MM.1S (cell line): ENCODE data around the gene ZCCHC24.

Experiments used
- DNase-seq: peaks from one replicate; pipeline ENCODE4 v3.0.0-alpha.2; 2015
- H2AFZ ChIP-seq: fragments of 300-600 bp; sonication (generic); 2 replicates; pipeline ENCODE4 v1.6.0; 2016; ENCODE audit warnings: antibody characterized with exemption, low read length
- H3F3A ChIP-seq: fragments of 300-600 bp; sonication (generic); 2 replicates; pipeline ENCODE4 v1.6.1; 2016; ENCODE audit warnings: mild to moderate bottlenecking, antibody characterized with exemption, low read length, moderate library complexity, mixed read lengths; ENCODE audit not compliant: insufficient read depth
- H3K27ac ChIP-seq: fragments of 300-600 bp; sonication (generic); 2 replicates; pipeline ENCODE4 v1.5.1; 2016; ENCODE audit warnings: mild to moderate bottlenecking, low read length
- H3K27me3 ChIP-seq: fragments of 300-600 bp; sonication (generic); replicated peaks from 2 replicates; pipeline ENCODE4 v1.6.0; 2016; ENCODE audit warnings: low read length; ENCODE audit not compliant: insufficient read depth
- H3K36me3 ChIP-seq: fragments of 300-600 bp; sonication (generic); replicated peaks from 2 replicates; pipeline ENCODE4 v1.6.1; 2016; ENCODE audit warnings: mild to moderate bottlenecking, low read length, mixed read lengths; ENCODE audit not compliant: insufficient read depth
- H3K4me1 ChIP-seq: fragments of 300-600 bp; sonication (generic); 2 replicates; pipeline ENCODE4 v1.6.1; 2016; ENCODE audit warnings: low read length, mixed read lengths
- H3K4me2 ChIP-seq: fragments of 300-600 bp; sonication (generic); 2 replicates; pipeline ENCODE4 v1.6.0; 2016; ENCODE audit warnings: low read depth, low read length
- H3K4me3 ChIP-seq: fragments of 300-600 bp; sonication (generic); 2 replicates; pipeline ENCODE4 v1.5.1; 2016; ENCODE audit warnings: low read length, mixed read lengths
- H3K79me2 ChIP-seq: fragments of 300-600 bp; sonication (generic); 2 replicates; pipeline ENCODE4 v1.6.1; 2016; ENCODE audit warnings: mixed run types, low read length, mixed read lengths
- H3K9ac ChIP-seq: fragments of 300-600 bp; sonication (generic); 2 replicates; pipeline ENCODE4 v1.6.1; 2016; ENCODE audit warnings: low read length, mixed read lengths
- H3K9me2 ChIP-seq: fragments of 300-600 bp; sonication (generic); replicated peaks from 2 replicates; pipeline ENCODE4 v1.6.1; 2016; ENCODE audit warnings: mild to moderate bottlenecking, low read length, mixed read lengths; ENCODE audit not compliant: insufficient read depth
- H3K9me3 ChIP-seq: fragments of 300-600 bp; sonication (generic); replicated peaks from 2 replicates; pipeline ENCODE4 v1.6.1; 2016; ENCODE audit warnings: mild to moderate bottlenecking, low read length, mixed read lengths; ENCODE audit not compliant: insufficient read depth
- H4K20me1 ChIP-seq: fragments of 300-600 bp; sonication (generic); 2 replicates; pipeline ENCODE4 v1.6.1; 2016; ENCODE audit warnings: mild to moderate bottlenecking, low read length, moderate library complexity, mixed read lengths; ENCODE audit not compliant: insufficient read depth
- EZH2 ChIP-seq: fragments of 300-600 bp; sonication (generic); optimal IDR thresholded peaks from 2 replicates; pipeline ENCODE3; 2017; ENCODE audit warnings: low read depth, mild to moderate bottlenecking, antibody characterized with exemption, low read length, mixed read lengths
- EZH2phosphoT487 ChIP-seq: fragments of 300-600 bp; sonication (generic); IDR thresholded peaks from 2 replicates; pipeline ENCODE4 v1.6.1; 2018; ENCODE audit warnings: antibody characterized with exemption, low read length
- TF ChIP-seq, protein P1 (sequence below): fragments of 300-600 bp; sonication (generic); IDR thresholded peaks from 2 replicates; pipeline ENCODE4 v1.5.1; 2016; ENCODE audit warnings: antibody characterized with exemption, low read length, mixed read lengths

The ZCCHC24 gene

DNA sequence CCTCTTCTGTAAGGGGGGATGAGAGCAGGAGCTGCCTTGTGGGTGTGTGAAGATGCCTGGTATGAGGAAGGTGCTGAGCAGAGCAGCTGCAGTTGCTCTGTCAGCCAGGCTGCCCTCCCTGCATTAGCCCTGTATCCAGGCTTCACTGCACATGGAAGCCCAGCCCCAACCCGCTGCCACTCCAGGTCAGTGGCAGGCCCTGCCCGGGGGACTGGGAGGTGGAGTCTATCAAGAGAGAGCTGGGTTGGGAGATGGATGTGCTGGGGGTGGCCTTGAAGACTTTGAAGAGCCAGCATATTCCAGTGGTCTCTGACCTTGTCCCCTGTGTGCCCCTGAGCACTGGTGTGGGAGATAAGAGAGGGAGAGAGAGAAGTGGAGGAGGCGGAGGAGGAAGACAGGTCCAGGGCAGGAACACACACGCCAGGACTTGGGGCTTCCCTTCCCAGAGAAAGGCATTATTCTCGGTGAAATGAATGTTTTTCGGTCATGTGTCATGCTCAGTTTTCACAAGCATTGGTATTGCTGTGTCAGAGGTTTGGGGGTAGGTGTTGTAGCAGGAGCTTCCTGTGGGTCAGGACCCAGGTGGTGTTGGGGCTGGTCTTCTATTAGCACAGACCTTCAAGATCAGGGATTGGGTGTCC is 95.5 kb downstream of the ZCCHC24 start:
- Histone ChIP-seq H4K20me1 (peaks cover 36% of the 10 kb centered on the region), H3K9ac (no peak overlapping the region), H3K9me3 (no peaks in the 10 kb centered on the region), H2AFZ (no peak overlapping the region), H3K4me3 (0 out of 2 replicates have a peak overlapping the region, but pooled peaks have one; percentile 92), H3K4me2 (peak overlapping the region; percentile 91; the same call in 1 of the 2 replicates), H3K9me2 (no peaks in the 10 kb centered on the region), H3K27me3 (no peaks in the 10 kb centered on the region), H3K36me3 (peaks cover 48% of the 10 kb centered on the region), H3K79me2 (peaks cover 70% of the 10 kb centered on the region), H3F3A (peaks cover 19% of the 10 kb centered on the region), H3K27ac (no peak overlapping the region), H3K4me1 (peaks cover 40% of the 10 kb centered on the region)
- DNase-seq: no peak
- TF ChIP-seq EZH2: no peak

DNA sequence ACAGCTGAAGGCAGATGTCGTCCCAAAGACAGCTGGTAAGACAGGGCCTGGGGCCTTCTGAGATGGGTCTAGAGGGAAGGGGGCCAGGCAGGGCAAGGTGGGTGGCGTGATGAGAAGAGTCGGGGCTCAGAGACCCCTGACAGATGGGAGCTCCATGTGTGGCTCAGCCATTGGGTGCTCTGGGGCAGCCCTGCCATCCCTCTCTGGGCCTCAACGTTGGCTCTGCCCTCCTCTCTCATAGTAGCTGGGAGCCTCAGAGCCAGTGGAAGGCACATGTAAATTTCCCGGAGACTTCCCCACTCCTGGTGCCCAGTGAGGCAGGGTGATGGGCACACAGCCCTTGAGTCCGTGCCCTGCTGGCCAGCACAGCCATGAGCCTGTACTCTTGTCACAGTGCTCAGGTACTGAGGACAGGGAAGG is 96.3 kb downstream of the ZCCHC24 start:
- H3K36me3 ChIP-seq: peaks cover 43% of the 10 kb centered on the region
- no peak for DNase-seq
- H3K9me3 ChIP-seq: no peaks in the 10 kb centered on the region
- peak overlapping the region; percentile 98; the same call in 1 of the 2 replicates for H3K9ac ChIP-seq
- peak overlapping the region; percentile 92 for H3K4me3 ChIP-seq
- H3K9me2 ChIP-seq: no peaks in the 10 kb centered on the region
- no peak overlapping the region for H2AFZ ChIP-seq
- no peaks in the 10 kb centered on the region for H3K27me3 ChIP-seq
- H3K79me2 ChIP-seq: peaks cover 65% of the 10 kb centered on the region
- TF ChIP-seq EZH2phosphoT487 (no peak), EZH2 (no peak)
- TF ChIP-seq, protein P1, sequence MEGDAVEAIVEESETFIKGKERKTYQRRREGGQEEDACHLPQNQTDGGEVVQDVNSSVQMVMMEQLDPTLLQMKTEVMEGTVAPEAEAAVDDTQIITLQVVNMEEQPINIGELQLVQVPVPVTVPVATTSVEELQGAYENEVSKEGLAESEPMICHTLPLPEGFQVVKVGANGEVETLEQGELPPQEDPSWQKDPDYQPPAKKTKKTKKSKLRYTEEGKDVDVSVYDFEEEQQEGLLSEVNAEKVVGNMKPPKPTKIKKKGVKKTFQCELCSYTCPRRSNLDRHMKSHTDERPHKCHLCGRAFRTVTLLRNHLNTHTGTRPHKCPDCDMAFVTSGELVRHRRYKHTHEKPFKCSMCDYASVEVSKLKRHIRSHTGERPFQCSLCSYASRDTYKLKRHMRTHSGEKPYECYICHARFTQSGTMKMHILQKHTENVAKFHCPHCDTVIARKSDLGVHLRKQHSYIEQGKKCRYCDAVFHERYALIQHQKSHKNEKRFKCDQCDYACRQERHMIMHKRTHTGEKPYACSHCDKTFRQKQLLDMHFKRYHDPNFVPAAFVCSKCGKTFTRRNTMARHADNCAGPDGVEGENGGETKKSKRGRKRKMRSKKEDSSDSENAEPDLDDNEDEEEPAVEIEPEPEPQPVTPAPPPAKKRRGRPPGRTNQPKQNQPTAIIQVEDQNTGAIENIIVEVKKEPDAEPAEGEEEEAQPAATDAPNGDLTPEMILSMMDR: no peak
- H3K4me2 ChIP-seq: peak overlapping the region; percentile 91; the same call in 1 of the 2 replicates
- peaks cover 20% of the 10 kb centered on the region; the same call in 1 of the 2 replicates for H3F3A ChIP-seq
- peaks cover 36% of the 10 kb centered on the region for H4K20me1 ChIP-seq
- no peak overlapping the region for H3K27ac ChIP-seq
- H3K4me1 ChIP-seq: peaks cover 48% of the 10 kb centered on the region

DNA sequence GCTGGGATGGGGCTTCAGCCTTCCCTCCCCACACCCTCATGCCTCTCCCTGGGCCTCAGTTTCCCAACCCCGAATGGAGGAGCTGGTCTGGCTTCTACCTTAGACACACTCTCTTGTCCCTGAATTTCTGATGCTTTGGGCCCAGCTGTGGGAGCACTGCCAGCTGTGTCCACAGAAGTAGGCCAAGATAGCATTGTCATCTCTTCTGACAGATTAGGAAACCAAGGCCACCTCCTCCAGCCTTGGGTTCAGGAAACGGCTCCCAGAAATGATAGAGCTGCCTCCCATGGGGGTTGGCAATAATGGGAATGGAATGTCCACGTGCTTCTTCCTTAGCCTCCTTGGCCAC is 96.8 kb downstream of the ZCCHC24 start:
- no peak for DNase-seq
- Histone ChIP-seq H3K9me3 (no peaks in the 10 kb centered on the region), H3K4me1 (peaks cover 49% of the 10 kb centered on the region), H3K4me3 (peak overlapping the region; percentile 92), H3K4me2 (peak overlapping the region; percentile 91), H4K20me1 (peaks cover 32% of the 10 kb centered on the region), H3K9me2 (no peaks in the 10 kb centered on the region), H3K27me3 (no peaks in the 10 kb centered on the region), H2AFZ (no peak overlapping the region), H3K79me2 (peaks cover 61% of the 10 kb centered on the region), H3K27ac (peak overlapping the region; percentile 73; the same call in 1 of the 2 replicates), H3F3A (peaks cover 17% of the 10 kb centered on the region; the same call in 1 of the 2 replicates), H3K9ac (peak overlapping the region; percentile 98), H3K36me3 (peaks cover 39% of the 10 kb centered on the region)
- TF ChIP-seq EZH2 (no peak), EZH2phosphoT487 (no peak)
- TF ChIP-seq, protein P1: no peak
